HuH-7 (cell line): ENCODE results near the gene LGR5.
A peak's percentile ranks its signal among the peaks of the same experiment; 100 is the strongest.
"Not testable (repeated sequence)": the region's sequence is repeated elsewhere in the genome, so short reads cannot be mapped to it uniquely, and the experiment has no call there.

ENCODE experiments used
- DNase-seq: peaks from one replicate; pipeline ENCODE4 v3.0.0; 2011; ENCODE audit warnings: low spot score

The LGR5 gene

GRCh38 chr12:71474791-71475190 lies 35.2 kb downstream of the LGR5 start:
- no peak for DNase-seq

GRCh38 chr12:71475280-71475679 lies 35.7 kb downstream of the LGR5 start:
- no peak for DNase-seq

GRCh38 chr12:71476513-71476912 lies 36.9 kb downstream of the LGR5 start:
- no peak for DNase-seq

- DNase-seq: no peak
Observed at GRCh38 chr12:71477609-71478008, 38.0 kb downstream of the LGR5 start.

- no peak for DNase-seq
Observed at GRCh38 chr12:71478270-71478669, 38.7 kb downstream of the LGR5 start.

GRCh38 chr12:71484272-71484905 lies 44.8 kb downstream of the LGR5 start:
- DNase-seq: no peak

GRCh38 chr12:71490844-71491243 lies 51.2 kb downstream of the LGR5 start:
- DNase-seq: not testable (repeated sequence)

- no peak for DNase-seq
Observed at GRCh38 chr12:71492604-71493003, 53.0 kb downstream of the LGR5 start.

GRCh38 chr12:71499834-71500233 lies 60.2 kb downstream of the LGR5 start:
- DNase-seq: no peak

- DNase-seq: no peak
Observed at GRCh38 chr12:71503579-71504391, 64.2 kb downstream of the LGR5 start.

- DNase-seq: no peak
Observed at GRCh38 chr12:71504476-71504875, 64.9 kb downstream of the LGR5 start.

- no peak for DNase-seq
Observed at GRCh38 chr12:71509705-71510104, 70.1 kb downstream of the LGR5 start.

GRCh38 chr12:71517145-71517846 lies 77.7 kb downstream of the LGR5 start:
- DNase-seq: peak; percentile 46

GRCh38 chr12:71521125-71521524 lies 81.5 kb downstream of the LGR5 start:
- DNase-seq: no peak

GRCh38 chr12:71524626-71525025 lies 85.0 kb downstream of the LGR5 start:
- DNase-seq: no peak

- DNase-seq: no peak
Observed at GRCh38 chr12:71533703-71534102, 94.1 kb downstream of the LGR5 start.

GRCh38 chr12:71536279-71536938 lies 96.8 kb downstream of the LGR5 start:
- no peak for DNase-seq

GRCh38 chr12:71536939-71537622 lies 97.5 kb downstream of the LGR5 start:
- peak; percentile 52 for DNase-seq

GRCh38 chr12:71538807-71539206 lies 99.2 kb downstream of the LGR5 start:
- no peak for DNase-seq

GRCh38 chr12:71541583-71541982 lies 102.0 kb downstream of the LGR5 start:
- DNase-seq: no peak

GRCh38 chr12:71546322-71546861 lies 106.8 kb downstream of the LGR5 start:
- DNase-seq: no peak

- no peak for DNase-seq
Observed at GRCh38 chr12:71548893-71549292, 109.3 kb downstream of the LGR5 start.
